Erythroblast (primary cell): ENCODE data around the gene CTNNBIP1.

Experiments used
- GATA1 ChIP-seq: IDR thresholded peaks from 2 replicates; pipeline ENCODE4 v1.6.1; 2011; ENCODE audit warnings: low read depth, mild to moderate bottlenecking, control low read depth, low read length, moderate library complexity
- POLR2A ChIP-seq: IDR thresholded peaks from 2 replicates; pipeline ENCODE4 v1.6.1; 2011; ENCODE audit warnings: mild to moderate bottlenecking, low read length

DNA sequence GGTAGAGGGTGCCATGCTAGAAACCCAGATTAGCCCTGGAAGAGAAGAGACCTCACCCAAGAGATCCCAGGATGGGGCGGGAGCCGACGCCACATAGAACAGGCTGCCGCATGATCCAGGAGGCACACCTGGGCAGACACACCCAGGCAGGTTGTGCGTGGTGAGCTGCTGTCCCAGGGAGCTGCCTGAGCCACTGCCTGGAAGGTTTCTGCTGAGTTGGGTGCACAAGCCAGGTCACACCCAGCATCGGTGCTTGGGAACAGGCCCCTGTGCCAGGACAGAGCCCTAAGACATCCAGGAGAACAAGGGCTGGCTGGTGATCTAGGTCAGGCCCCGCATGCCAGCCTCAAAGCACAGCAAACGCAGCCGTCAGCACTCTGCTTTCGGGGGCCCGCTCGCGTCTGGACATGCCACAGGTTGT, 40.2 kb downstream of the CTNNBIP1 start:
- no peak for TF ChIP-seq POLR2A
- no peak for TF ChIP-seq GATA1
